GM11168 (cell line): ENCODE measurements around the gene PELI2.

Experiments
- in situ Hi-C: fragments of 300-500 bp; cut with MboI; formaldehyde crosslinking; loops from one replicate; pipeline ENCODE4 v1.12.0; 2022; ENCODE audit warnings: low sequenced_read_pairs; ENCODE audit not compliant: unreplicated experiment

Gene PELI2

DNA sequence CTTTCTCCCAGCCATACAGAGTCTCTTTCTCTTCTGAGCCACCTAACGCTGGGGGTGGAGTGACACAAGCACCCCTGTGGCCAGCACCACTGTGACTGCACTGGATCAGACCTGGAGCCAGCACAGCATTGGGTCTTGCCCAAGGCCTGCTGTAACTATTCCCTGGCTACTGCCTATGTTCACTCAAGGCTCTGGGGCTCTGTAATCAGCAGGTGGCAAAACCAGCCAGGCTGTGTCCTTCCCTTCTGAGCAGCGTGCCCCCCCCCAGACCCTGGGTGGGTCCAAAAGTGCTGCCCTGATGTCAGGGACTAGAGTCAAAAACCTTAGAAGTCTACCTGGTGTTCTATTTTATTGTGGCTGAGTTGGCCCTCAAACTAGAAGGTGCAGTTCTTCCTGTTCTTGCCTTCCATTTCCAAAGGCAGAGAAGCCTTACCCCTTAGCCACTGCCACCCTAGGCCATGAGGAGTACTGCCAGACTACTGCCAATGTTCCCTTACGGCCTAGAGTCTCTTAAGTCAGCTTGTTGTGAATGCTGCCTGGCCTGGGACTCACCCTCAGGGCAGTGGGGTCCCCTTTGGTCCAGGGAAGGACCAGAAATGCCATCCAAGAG, 49.9 kb downstream of the PELI2 start:
- in situ Hi-C loops: no loop called here

DNA sequence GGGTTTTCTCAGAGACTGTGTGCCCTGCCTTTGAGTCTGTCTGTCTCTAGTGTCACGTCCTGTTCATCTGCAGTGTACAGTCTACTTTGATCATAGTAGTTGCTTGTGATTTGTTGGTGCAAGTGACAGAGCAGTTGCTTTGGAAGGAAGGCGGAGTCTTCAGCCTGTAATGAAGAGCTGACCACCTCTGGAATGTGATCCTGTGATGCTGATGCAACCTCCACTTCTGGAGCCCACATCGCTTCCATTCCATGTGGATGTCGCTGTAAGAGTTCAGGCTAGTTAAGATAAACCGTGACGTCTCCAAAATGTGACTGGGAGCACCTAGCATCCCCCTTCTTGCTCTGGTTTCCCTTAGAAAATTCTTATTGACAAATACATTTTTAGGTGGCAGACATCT, 51.8 kb downstream of the PELI2 start:
- in situ Hi-C loops: no loop called here

DNA sequence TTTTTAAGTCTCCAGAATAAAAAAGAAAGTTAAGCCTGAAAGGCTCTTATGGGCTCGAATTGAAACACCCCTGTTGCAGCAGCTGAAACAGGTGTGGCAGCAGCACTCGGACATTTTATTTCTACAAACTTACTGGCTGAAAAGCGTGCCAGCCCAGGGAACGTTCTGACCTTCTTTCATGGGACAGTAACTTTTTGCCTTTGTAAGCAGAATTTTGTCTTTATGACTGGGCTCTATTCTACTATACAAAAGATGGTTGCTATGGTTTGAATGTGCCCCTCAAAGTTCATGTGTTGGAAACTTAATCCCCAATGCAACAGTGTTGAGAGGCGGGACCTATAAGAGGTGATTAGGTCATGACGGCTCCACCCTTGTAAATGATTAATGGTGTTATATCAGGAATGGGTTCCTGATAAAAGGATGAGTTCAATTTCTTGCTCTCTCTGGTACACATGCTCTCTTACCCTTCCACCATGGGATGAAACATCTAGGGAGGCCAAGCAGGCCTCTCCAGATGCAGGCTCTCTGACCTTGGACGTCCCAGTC, 52.7 kb downstream of the PELI2 start:
- in situ Hi-C loops: no loop called here

DNA sequence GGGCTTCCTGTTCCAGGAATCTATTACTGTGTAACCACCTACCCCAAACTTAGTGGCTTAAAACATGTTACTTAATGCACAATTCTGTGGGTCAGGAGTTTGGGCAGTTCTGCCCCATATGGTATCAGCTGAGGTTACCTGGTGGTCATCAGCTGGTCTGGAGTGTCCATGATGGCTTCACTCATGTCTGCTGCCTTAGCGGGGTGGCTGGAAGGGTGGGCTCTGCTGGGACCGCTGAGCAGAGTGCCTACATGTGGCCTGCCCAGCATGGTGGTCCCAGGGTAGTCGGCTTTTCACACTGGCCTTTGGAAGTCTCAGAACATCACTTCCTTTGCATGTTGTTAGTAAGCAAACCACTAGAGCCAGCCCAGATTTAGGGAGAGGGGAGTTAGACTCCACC, 53.9 kb downstream of the PELI2 start:
- in situ Hi-C loops: no loop called here

DNA sequence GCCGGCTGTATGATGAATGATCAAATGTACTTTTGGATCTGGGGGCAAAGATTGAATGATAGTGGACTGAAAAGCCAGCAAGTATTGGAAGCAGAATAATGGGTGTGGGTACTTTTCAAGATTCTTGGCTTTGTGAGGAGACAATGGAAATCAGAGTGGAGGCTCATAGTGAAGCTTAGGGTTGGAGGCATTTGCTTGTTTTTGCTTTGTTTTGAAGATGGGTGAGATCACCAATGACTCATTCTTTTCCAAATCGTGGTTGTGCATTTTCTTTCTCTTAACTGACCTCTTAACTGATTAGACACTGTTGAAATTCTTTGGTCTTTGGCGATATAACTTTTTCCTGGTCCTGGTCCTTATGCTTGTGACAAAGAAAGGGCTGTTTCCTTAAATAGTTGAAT, 54.4 kb downstream of the PELI2 start:
- in situ Hi-C loops: no loop called here

DNA sequence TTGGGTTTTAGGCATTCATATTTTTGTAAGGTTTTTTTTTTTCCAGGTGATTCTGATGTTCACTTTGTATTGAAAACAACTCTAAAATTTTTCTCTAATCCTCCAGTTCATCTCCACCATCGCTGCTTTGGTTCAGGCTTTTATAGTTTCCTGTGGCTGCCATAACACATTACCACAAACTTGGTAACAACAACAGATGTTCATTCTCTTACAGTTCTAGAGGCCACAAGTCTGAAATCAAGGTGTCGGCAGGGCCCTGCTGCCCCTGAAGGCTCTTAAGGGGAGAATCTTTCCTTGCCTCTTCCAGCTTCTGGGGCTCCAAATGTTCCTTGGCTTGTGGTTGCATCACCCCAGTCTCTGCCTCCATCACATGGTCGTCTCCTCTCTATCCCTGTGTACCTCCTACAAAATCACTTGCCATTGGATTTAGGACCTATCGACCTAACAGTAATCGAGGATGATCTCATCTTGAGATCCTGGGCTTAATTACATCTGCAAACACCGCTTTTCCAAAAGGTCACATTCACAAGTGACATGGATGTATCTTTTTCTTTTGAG, 55.2 kb downstream of the PELI2 start:
- in situ Hi-C loops: no loop called here

DNA sequence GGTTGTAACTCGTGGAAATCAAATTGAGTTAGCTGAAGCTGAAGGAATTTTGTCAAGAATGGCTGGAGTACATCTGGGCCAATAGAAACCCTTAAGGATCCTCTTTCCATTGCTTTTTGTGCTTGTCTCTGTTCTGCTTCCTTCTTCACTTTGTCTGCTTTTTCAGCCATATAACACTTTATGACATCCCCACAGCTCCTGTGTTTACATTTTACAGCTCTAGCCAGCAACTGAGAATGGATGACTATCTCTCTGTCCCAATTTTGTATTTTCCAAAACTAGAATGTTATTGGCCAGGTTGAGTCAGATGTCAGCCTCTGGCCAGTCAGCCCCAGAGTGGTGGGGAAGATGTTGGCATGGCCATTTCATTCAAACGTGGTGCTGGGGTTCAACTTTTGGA, 57.6 kb downstream of the PELI2 start:
- in situ Hi-C loops: no loop called here

DNA sequence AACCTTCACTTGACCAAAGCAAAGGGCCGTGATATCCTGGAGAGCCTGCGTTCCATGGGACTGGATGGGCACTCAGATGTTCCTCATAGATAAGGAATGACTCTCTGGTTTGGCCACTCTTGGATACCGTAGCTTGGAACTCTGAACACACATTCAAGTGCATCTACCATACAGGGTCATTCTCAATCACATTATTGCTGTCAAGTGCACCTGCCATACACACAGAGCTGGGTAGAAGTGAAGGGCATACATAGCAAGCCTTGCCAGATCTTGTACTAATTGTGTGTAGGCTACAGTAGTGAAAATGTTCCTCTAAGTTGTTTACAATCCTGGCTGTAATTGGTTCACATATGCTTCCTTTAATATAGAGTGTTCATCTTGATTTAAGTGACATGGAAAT, 58.3 kb downstream of the PELI2 start:
- in situ Hi-C loops: no loop called here

DNA sequence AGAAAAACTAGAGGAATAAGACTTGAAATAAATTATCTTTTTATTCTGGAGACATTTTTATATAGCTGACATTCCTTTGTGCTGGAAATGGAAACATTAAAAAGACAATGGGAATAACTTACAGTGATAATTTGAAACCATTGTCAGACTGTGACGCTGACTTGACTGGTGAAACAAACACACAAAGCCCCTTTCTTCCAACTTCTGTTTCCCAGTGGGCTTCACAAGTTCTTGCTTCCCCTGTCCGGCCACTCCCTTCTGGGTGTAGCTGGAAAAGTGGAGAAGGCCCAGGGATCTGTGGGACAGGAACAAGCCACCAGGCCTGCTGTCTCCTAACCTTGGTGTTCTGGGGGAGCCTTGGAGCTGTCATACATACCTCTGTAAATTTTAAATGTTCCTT, 58.8 kb downstream of the PELI2 start:
- in situ Hi-C loops: no loop called here

DNA sequence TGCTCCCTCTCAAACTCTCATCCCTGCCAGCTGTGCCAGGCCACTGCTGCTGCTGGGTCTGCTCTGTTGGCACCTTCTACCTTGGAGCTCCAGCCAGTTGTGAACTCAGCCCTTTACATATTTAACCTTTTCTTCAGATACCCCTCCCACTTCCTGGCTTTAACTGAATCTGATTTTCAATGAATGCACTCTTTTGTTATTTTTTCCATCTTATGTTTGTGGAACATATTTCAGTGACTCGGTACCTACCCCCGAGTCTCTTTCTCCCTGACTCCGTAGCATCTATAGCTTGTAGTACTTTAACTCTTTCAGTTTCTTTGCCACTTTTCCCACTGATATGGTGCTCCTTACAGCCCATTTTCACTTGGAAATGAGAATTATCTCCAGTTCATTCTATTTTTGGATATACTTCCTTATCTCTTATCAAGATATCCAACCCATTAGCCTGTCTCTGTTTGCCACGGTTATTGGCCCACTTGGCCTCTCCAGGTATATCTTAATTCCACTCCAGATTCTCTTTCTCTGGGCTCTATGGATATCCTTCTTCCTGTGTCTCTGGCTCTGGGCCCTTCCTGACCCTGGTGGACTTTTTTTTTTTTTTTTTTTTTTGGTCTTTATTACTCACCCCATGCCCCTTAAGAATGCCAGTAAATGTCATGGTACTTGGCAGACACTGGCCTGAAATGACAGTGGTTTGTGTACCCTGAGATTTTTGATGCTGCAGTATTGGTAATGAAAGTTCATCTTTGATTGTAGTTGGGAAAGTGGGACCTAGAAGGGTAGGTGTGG, 62.7 kb downstream of the PELI2 start:
- in situ Hi-C loops: no loop called here

DNA sequence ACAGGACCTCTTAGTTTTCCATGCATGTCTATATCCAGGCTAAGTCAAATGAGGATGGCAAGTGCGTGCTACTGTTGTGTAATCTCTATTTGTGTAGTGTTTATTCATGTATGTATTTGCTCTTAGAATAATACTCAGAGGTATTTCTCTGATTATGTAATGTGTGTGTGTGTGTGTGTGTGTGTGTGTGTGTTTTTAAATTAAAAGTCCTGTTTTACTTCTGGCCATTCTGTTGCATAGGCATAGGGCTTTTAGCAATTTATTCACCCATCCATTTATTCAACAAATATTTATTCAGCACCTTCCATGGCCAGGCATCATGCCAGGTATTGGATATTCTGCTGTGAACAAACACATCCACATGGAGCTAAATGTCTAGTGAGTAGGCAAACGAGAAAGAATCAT, 63.5 kb downstream of the PELI2 start:
- in situ Hi-C loops: no loop called here

DNA sequence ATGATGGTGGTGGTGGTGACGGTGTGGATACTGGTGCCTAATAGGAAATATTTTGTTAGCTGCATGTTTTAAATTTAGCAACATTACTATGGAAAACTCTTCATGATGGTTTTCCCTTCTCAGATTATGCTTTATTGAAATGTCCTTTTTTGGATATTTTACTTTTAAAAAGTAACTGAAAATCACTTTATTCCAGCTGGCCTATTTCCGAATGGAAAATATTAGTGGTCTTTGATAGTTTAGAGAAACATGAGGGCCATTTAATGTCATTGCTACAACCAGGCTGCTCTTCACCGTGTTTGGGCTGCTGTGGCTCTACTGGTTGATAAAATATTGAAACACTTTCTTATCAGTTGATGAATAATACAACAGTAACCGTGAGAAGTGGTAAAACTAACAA, 64.2 kb downstream of the PELI2 start:
- in situ Hi-C loops: no loop called here

DNA sequence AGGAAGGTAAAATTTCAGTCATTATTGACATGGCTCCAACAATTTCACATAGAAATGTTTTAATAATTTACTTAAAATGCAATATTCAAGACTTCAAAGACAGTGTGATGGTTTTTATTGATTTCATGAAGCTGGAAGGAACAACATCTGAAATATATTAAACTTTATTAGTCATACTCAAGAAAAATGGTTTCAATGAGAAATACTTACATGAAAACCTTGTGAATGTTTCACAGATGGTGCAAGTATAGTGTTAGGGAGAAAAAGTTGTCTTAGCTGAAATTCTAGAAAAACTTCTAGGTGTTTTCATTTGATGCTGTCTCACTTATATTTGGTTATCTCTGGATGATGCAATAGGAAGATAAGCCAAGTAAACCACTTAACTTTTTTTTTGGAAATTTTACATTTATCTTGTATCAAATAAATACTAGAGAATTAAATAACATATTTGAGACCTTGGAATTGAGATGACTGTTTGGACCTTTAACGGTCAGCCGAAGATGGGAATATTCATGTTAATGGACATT, 65.5 kb downstream of the PELI2 start:
- in situ Hi-C loops: no loop called here

DNA sequence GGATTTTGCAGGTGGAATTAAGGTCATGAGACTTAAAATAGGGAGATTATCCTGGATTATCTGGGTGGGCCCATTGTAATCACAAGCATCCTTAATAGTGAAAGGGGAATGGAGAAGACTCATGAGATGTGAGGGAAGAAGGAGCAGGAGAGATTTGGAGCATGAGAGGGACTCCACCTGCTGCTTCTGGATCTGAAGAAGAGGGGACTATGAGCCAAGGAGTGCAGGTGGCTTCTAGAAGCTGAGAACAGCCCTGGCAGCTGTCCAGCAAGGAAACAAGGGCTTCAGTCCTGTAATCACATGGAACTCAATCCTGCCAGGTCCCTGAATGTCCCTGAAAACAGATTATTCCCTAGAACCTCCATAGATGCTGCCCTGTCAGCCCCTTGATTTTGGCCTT, 67.8 kb downstream of the PELI2 start:
- in situ Hi-C loops: no loop called here

DNA sequence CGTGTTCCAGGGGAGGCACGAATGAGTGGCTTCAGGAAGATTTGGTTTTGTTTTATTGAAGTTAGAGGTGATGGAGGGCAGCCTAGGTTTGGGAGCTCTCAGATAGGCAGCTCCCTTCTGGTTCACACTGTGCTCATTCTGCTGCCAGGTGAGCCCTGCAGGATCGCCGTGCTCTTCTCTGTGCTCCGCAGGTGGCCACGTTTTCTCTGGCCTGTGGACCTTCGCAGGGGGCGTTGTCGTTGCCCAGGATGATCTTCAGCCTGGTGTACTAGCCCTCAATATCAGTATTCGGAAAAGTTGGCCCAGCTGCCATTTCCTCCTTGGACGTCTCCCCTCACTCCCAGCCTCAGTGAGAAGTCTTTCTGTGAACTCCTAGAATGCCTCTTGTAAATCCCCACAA, 69.5 kb downstream of the PELI2 start:
- in situ Hi-C loops: no loop called here

DNA sequence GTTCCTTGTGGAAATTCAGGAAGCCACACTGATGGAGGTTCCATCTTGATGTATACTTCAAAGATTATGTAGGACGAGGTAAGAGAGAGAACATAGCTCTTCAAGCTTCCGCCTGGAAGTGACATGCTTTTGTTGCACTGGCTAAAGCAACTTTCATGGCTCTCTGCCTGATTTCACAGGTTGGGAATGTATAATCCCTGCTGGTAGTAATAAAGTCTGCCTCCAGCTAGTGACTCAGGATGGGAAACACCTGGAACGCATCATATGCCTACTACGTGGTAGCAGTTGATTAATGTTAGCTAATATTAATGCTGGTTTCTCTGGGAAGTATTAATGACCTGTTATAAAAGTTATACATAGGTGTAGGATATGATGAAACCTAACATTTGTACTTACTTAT, 71.1 kb downstream of the PELI2 start:
- in situ Hi-C loops: no loop called here

DNA sequence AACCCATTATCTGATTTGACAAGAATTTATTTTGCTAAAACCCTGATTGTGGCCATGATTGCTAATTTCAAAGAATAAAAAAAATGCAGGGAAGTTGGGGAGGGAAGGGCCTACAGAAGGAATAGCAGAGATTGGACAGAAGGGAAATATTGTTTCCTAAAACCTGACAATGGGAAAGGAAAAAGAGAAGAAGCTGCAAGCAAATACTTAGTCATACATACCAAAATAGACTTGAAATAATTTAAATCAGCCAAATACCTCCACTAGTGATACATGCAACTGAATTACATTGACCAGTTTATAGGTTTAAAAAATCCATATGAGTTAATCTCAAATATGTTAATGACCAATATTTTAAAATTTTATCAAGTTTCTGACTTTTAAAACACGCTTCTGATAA, 75.1 kb downstream of the PELI2 start:
- in situ Hi-C loops: no loop called here

DNA sequence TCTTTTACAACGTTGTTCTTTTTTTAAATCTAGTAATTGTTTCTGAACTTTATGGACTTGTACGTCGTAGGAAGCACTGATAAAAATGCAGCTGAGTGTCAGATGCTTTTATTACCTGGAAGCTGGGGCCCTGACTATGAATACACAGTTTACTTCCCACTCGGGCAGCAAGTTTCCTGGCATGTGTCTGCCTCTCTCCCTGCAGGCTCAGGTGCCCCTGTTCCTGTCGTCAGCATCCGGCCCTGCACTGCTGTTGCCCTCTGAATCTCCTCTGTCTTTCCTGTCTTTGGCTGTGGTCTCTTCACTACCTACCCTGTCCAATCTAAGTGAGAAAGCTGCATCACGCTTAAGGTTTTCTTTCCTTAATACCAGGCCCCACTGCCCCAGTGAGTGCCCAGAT, 75.8 kb downstream of the PELI2 start:
- in situ Hi-C loops: no loop called here

DNA sequence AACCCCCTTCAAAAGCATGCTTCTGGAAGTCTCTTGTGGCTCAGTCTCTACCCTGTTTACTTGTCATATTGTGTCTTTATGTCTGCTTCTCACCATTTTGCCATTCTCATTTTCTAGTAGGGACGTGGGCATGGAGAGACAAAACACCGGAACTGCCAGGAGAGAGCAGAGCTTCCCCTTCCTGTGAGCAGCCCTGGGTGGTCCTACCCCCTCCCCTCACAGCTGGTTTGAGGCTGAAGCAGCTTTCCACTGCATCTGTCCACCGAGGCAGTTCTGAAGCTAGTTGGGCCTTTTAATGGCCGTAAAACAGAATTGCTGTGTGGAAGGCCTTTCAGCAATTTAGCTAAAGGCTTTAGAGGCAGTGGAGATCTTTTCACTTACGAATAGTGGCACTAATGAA, 77.0 kb downstream of the PELI2 start:
- in situ Hi-C loops: no loop called here

DNA sequence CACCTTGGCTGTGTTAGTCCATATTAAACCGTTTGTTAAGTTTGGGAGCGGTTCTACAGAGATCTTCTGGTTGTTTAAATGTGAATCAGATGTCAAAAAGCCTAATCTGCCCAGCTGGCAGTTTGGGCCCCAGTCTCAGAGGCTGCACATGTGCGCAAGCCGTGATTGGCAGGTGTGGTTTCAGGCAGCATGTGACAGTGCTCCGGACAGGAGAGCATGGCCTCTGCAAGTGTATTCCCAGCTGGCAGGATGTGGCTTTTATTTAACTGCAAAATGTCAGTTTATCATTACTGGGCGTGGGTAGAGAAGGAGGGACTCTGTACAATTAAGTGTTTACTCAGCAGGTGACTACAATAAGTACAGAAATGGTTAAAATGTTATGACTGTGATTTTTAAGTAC, 77.5 kb downstream of the PELI2 start:
- in situ Hi-C loops: no loop called here

DNA sequence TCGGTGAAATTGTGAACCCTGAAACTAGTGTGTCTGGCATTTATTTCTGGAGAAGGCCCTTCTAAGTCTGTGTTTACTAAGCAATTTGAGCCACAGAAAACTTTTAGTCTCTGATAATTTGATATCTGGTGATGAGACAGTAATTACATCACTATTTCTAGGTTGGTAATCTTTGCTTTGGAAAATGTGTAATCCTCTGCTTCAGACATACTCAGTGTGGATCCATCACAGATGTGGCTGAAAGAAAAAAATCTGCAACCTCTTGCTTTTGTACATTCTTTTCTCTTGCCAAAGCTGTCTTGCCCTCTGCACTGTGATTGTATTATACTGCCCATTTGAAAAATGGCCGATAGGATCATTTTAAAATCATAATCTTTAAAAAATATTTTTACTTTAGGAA, 78.1 kb downstream of the PELI2 start:
- in situ Hi-C loops: no loop called here
